Keratinocyte (primary cell): ENCODE measurements around the gene MBNL3. TPM values are rescaled to one million over a fixed set of nuclear protein-coding genes. Genes with fewer than 3 reads are reported as not detected.

Experiments
- DNase-seq: peaks from one replicate; pipeline ENCODE4 v3.0.0-alpha.2; 2011; ENCODE audit warnings: low read depth, missing footprints, low spot score
- FAIRE-seq: peaks from 2 replicates; lab custom pipeline; 2011; peaks lifted over from hg19 to GRCh38; lab: Jason Lieb, UNC
- H2AFZ ChIP-seq: 2 replicates; pipeline ENCODE4 v1.6.0; 2012; ENCODE audit warnings: low read length, control low read depth, inconsistent platforms; ENCODE audit not compliant: control insufficient read depth
- H3K27ac ChIP-seq: 2 replicates; pipeline ENCODE4 v1.5.1; 2011; ENCODE audit warnings: low read length; ENCODE audit not compliant: control insufficient read depth, insufficient read depth
- H3K27me3 ChIP-seq: 3 replicates; pipeline ENCODE4 v1.6.0; 2011; ENCODE audit warnings: low read length; ENCODE audit not compliant: control insufficient read depth, insufficient read depth; ENCODE audit errors: extremely low read depth
- H3K36me3 ChIP-seq, 2 experiments: 2 replicates in 1 of 2; 3 replicates in 1 of 2; pipeline ENCODE4 v1.5.1; 2011; ENCODE audit warnings: low read length in 2 of 2, mild to moderate bottlenecking in 1 of 2; ENCODE audit not compliant: control insufficient read depth in 2 of 2, insufficient read depth in 2 of 2; ENCODE audit errors: extremely low read depth in 1 of 2
- H3K4me1 ChIP-seq: 3 replicates; pipeline ENCODE4 v1.5.1; 2011; ENCODE audit warnings: low read length; ENCODE audit not compliant: control insufficient read depth, insufficient read depth; ENCODE audit errors: extremely low read depth
- H3K4me2 ChIP-seq: 3 replicates; pipeline ENCODE4 v1.6.0; 2011; ENCODE audit warnings: low read depth, low read length; ENCODE audit not compliant: control insufficient read depth, insufficient read depth; ENCODE audit errors: extremely low read depth
- H3K4me3 ChIP-seq, 3 experiments: fragments of 200-600 bp in 1 of 3; sonication (generic) in 1 of 3; 2 replicates in 2 of 3; 3 replicates in 1 of 3; pipeline ENCODE4 v1.5.1; 2011 to 2016; ENCODE audit warnings: low read length in 3 of 3, mild to moderate bottlenecking in 3 of 3, control low read depth in 2 of 3, inconsistent platforms in 1 of 3, low read depth in 1 of 3, mixed read lengths in 1 of 3, mixed run types in 1 of 3, moderate library complexity in 1 of 3; ENCODE audit not compliant: control insufficient read depth in 2 of 3, insufficient read depth in 2 of 3; ENCODE audit errors: extremely low read depth in 1 of 3
- H3K79me2 ChIP-seq: 2 replicates; pipeline ENCODE4 v1.6.0; 2012; ENCODE audit warnings: low read length; ENCODE audit not compliant: control insufficient read depth, insufficient read depth
- H3K9ac ChIP-seq: 3 replicates; pipeline ENCODE4 v1.6.0; 2011; ENCODE audit warnings: low read length; ENCODE audit not compliant: control insufficient read depth, insufficient read depth; ENCODE audit errors: extremely low read depth
- H3K9me1 ChIP-seq: 3 replicates; pipeline ENCODE4 v1.6.0; 2011; ENCODE audit warnings: low read length; ENCODE audit not compliant: control insufficient read depth, insufficient read depth; ENCODE audit errors: extremely low read depth
- H3K9me3 ChIP-seq: 2 replicates; pipeline ENCODE4 v1.5.1; 2012; ENCODE audit warnings: low read depth, low read length; ENCODE audit not compliant: control insufficient read depth
- H4K20me1 ChIP-seq: 3 replicates; pipeline ENCODE4 v1.6.0; 2011; ENCODE audit warnings: low read length; ENCODE audit not compliant: control insufficient read depth, insufficient read depth; ENCODE audit errors: extremely low read depth
- EZH2 ChIP-seq: IDR thresholded peaks from one replicate; pipeline ENCODE4 v1.6.1; 2012; ENCODE audit warnings: inconsistent platforms, mild to moderate bottlenecking, low read length, moderate library complexity
- dilution Hi-C: fragments of 300-500 bp; cut with MboI; formaldehyde crosslinking; loops from one replicate; pipeline ENCODE4 v1.7.0; 2020; ENCODE audit warnings: low sequenced_read_pairs; ENCODE audit not compliant: extremely low pct_ligation_motif_present
- polyA plus RNA-seq, 5 experiments: library from polyadenylated mRNA; depleted of rRNA in 3 of 5; stranded (reverse) in 3 of 5; stranded (forward) in 1 of 5; unstranded in 1 of 5; fragments of >200 nt; gene quantifications; 1 replicate in 1 of 5; 2 replicates in 3 of 5; 3 replicates in 1 of 5; pipeline versions ENCODE4 v1.2.1 to v1.2.3, GENCODE V29; 2011 to 2012; ENCODE audit warnings: missing spikeins in 2 of 5, low read depth in 1 of 5, low replicate concordance in 1 of 5
- TF ChIP-seq, protein P1 (sequence below), 3 experiments: IDR thresholded peaks in 1 of 3; conservative IDR thresholded peaks in 1 of 3; optimal IDR thresholded peaks in 1 of 3; 2 replicates in 2 of 3; 3 replicates in 1 of 3; pipeline versions ENCODE3 to v1.5.1; 2011; ENCODE audit warnings: low read length in 3 of 3, mild to moderate bottlenecking in 3 of 3, moderate library complexity in 2 of 3, control low read depth in 1 of 3, inconsistent platforms in 1 of 3; ENCODE audit not compliant: insufficient read depth in 2 of 3; ENCODE audit errors: extremely low read depth in 1 of 3

The MBNL3 gene
- polyA plus RNA-seq, 1 donor (not counting 4 experiments of a cell fraction or from before 2014, with no cell fraction given), result 6.9 TPM

DNA sequence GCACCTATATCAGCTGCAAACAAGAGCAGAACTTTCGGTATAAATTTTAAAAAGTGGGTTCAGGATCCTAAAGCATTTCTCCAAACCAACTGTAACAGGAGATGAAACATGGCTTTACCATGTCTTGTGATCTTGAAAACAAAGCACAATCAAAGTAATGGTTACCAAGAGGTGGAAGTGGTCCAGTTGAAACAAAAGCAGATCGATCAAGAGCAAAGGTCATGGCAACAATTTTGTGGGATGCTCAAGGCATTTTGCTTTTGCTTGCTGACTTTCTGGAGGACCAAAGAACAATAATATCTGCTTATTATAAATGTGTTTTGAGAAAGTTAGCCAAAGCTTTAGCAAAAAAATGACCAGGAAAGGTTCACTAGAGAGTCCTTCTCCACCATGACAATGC lies 152.7 kb downstream of the MBNL3 start:
- Histone ChIP-seq H3K4me2 (no peak overlapping the region), H3K4me3 (no peak overlapping the region), H4K20me1 (no peaks in the 10 kb centered on the region), H3K9ac (no peak overlapping the region), H3K4me1 (no peaks in the 10 kb centered on the region), H3K27me3 (no peaks in the 10 kb centered on the region), H3K27ac (no peak overlapping the region), H3K9me1 (no peaks in the 10 kb centered on the region), H2AFZ (no peak overlapping the region), H3K9me3 (no peaks in the 10 kb centered on the region), H3K36me3 (no peaks in the 10 kb centered on the region), H3K79me2 (no peaks in the 10 kb centered on the region)
- FAIRE-seq (no peak), DNase-seq (no peak)
- TF ChIP-seq, protein P1, sequence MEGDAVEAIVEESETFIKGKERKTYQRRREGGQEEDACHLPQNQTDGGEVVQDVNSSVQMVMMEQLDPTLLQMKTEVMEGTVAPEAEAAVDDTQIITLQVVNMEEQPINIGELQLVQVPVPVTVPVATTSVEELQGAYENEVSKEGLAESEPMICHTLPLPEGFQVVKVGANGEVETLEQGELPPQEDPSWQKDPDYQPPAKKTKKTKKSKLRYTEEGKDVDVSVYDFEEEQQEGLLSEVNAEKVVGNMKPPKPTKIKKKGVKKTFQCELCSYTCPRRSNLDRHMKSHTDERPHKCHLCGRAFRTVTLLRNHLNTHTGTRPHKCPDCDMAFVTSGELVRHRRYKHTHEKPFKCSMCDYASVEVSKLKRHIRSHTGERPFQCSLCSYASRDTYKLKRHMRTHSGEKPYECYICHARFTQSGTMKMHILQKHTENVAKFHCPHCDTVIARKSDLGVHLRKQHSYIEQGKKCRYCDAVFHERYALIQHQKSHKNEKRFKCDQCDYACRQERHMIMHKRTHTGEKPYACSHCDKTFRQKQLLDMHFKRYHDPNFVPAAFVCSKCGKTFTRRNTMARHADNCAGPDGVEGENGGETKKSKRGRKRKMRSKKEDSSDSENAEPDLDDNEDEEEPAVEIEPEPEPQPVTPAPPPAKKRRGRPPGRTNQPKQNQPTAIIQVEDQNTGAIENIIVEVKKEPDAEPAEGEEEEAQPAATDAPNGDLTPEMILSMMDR (optimal IDR thresholded peaks at IDR 0.05 in 1 of 3, IDR thresholded peaks at IDR 0.05 in 1 of 3, conservative IDR thresholded peaks at IDR 0.05 in 1 of 3; ENCODE audit: extremely low read depth in 1 of 3, insufficient read depth in 2 of 3, low read length in 3 of 3), result no peak
- TF ChIP-seq EZH2, result no peak
- dilution Hi-C loops, result no loop called here

DNA sequence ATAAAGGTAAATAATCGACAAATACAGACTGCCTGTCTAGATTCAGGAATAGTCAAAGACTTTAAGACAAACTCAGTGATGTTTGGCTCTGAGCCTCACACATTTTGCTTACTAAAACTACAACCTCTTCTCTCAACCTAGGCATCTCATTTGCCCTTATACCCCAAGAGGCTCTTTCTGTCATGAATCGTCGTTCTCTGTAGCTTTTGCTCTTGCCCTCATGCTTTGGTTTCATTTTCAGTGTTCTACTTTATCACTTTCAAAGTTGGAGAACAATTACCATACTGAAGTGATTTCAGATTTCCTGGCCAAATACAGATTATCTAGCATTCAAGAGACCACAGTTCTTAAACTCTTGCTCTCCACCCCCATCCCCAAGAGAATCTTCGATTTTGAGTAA lies 155.5 kb downstream of the MBNL3 start:
- H3K4me2 ChIP-seq, result no peak overlapping the region
- FAIRE-seq (no peak), DNase-seq (no peak)
- no peaks in the 10 kb centered on the region for H3K36me3 ChIP-seq
- no peak overlapping the region for H2AFZ ChIP-seq
- TF ChIP-seq EZH2, result no peak
- TF ChIP-seq, protein P1 (optimal IDR thresholded peaks at IDR 0.05 in 1 of 3, IDR thresholded peaks at IDR 0.05 in 1 of 3, conservative IDR thresholded peaks at IDR 0.05 in 1 of 3; ENCODE audit: extremely low read depth in 1 of 3, insufficient read depth in 2 of 3, low read length in 3 of 3), result no peak
- H3K9me3 ChIP-seq, result no peaks in the 10 kb centered on the region
- H4K20me1 ChIP-seq, result no peaks in the 10 kb centered on the region
- H3K9me1 ChIP-seq, result no peaks in the 10 kb centered on the region
- no peaks in the 10 kb centered on the region for H3K79me2 ChIP-seq
- dilution Hi-C loops, result no loop called here
- no peak overlapping the region for H3K27ac ChIP-seq
- H3K4me1 ChIP-seq, result no peaks in the 10 kb centered on the region
- H3K9ac ChIP-seq, result no peak overlapping the region
- H3K27me3 ChIP-seq, result no peaks in the 10 kb centered on the region
- H3K4me3 ChIP-seq, result no peak overlapping the region
